PC-9 (cell line): ENCODE measurements around the gene ERBB4. TPM values are rescaled to one million over a fixed set of nuclear protein-coding genes. Genes with fewer than 3 reads are reported as not detected.

Source experiments
- BruUV-seq: library from RNA; stranded (reverse); fragments of 400-500 nt; replicated peaks from 2 replicates; lab custom pipeline; 2021; lab: Mats Ljungman, UMichigan
- CTCF ChIA-PET: fragments of 300-600 bp; sonication (Branson Sonifier 250); formaldehyde crosslinking; loops from one replicate; lab custom pipeline; 2022; ENCODE audit warnings: antibody characterized with exemption; lab: Charles Lee
- POLR2A ChIA-PET: fragments of 300-600 bp; sonication (Branson Sonifier 250); formaldehyde crosslinking; loops from one replicate; lab custom pipeline; 2022; ENCODE audit warnings: antibody characterized with exemption; ENCODE audit not compliant: unreplicated experiment; lab: Charles Lee
- DNase-seq, 2 experiments: peaks; one replicate each; pipeline versions ENCODE4 v3.0.0 to v3.0.0-alpha.2; 2015 to 2022; ENCODE audit warnings: mixed read lengths in 1 of 2
- H2AFZ ChIP-seq: fragments of 200-600 bp; sonication (generic); 2 replicates; pipeline ENCODE4 v1.8.1; 2017; ENCODE audit warnings: antibody characterized with exemption
- H3F3A ChIP-seq: fragments of 200-600 bp; sonication (generic); 2 replicates; pipeline ENCODE4 v1.8.1; 2017; ENCODE audit warnings: antibody characterized with exemption, mild to moderate bottlenecking, low read depth; ENCODE audit not compliant: insufficient read depth
- H3K27ac ChIP-seq: fragments of 200-600 bp; sonication (generic); 2 replicates; pipeline ENCODE4 v1.6.1; 2016; ENCODE audit warnings: mixed run types
- H3K27me3 ChIP-seq: fragments of 200-600 bp; sonication (generic); 2 replicates; pipeline ENCODE4 v1.6.1; 2016; ENCODE audit warnings: low read depth, mixed run types; ENCODE audit not compliant: insufficient read depth
- H3K36me3 ChIP-seq: fragments of 200-600 bp; sonication (generic); 2 replicates; pipeline ENCODE4 v1.6.1; 2016; ENCODE audit warnings: low read depth, mixed run types
- H3K4me1 ChIP-seq: fragments of 200-600 bp; sonication (generic); replicated peaks from 2 replicates; pipeline ENCODE4 v1.6.1; 2016; ENCODE audit warnings: mixed run types; ENCODE audit not compliant: insufficient read depth
- H3K4me2 ChIP-seq: fragments of 200-600 bp; sonication (generic); 2 replicates; pipeline ENCODE4 v1.6.1; 2017; ENCODE audit warnings: mixed run types
- H3K4me3 ChIP-seq: fragments of 200-600 bp; sonication (generic); 2 replicates; pipeline ENCODE4 v1.6.1; 2016; ENCODE audit warnings: mixed run types
- H3K79me2 ChIP-seq: fragments of 200-600 bp; sonication (generic); 2 replicates; pipeline ENCODE4 v1.6.1; 2017; ENCODE audit warnings: low read depth, mixed run types
- H3K9me2 ChIP-seq: fragments of 200-600 bp; sonication (generic); 2 replicates; pipeline ENCODE4 v1.8.1; 2017; ENCODE audit warnings: mild to moderate bottlenecking; ENCODE audit not compliant: insufficient read depth
- H3K9me3 ChIP-seq: fragments of 200-600 bp; sonication (generic); 2 replicates; pipeline ENCODE4 v1.8.1; 2016; ENCODE audit warnings: low read depth; ENCODE audit not compliant: insufficient read depth
- H4K20me1 ChIP-seq: fragments of 200-600 bp; sonication (generic); 2 replicates; pipeline ENCODE4 v1.8.1; 2017; ENCODE audit not compliant: insufficient read depth
- EZH2 ChIP-seq: fragments of 200-600 bp; sonication (generic); IDR thresholded peaks from 2 replicates; pipeline ENCODE4 v1.8.0; 2017; ENCODE audit warnings: antibody characterized with exemption, low read depth
- intact Hi-C: fragments of 100-400 bp; cut with micrococcal nuclease; formaldehyde crosslinking; loops from one replicate; pipeline ENCODE4 v1.10.0; 2022; ENCODE audit not compliant: unreplicated experiment
- total RNA-seq: library from RNA; stranded (reverse); gene quantifications from 2 replicates; pipeline ENCODE4 v1.2.3, GENCODE V29; 2021
- TF ChIP-seq, protein P1 (sequence below): fragments of 200-600 bp; sonication (generic); conservative IDR thresholded peaks from 2 replicates; pipeline ENCODE4 v1.6.1; 2017; ENCODE audit warnings: mixed run types, antibody characterized with exemption, mild to moderate bottlenecking, moderate library complexity

The ERBB4 gene
- total RNA-seq, 1 experiment from 2014 or later = not detected

DNA sequence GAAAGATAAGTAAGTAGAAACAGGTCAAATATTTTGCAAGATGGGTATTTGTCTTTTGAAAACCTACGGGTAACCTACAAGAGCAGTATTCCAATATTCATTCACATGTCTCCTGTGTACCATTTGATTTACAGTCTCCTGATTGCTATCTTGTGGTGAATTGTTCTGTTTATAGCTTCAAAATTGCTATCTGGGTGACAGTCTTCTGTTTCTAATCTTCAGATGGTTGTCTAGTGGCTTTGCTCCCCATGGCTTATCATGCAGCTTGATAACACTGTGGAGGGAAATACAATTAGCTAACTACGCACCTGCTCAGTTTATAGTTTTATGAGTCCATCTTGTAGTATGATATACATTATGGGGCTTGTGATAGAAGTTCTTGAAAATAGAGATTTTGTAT lies 1165.4 kb downstream of the ERBB4 start:
- CTCF ChIA-PET = no interaction called here
- Histone ChIP-seq H3K4me2 (no peak overlapping the region), H3K36me3 (no peaks in the 10 kb centered on the region), H2AFZ (no peak overlapping the region), H3F3A (no peaks in the 10 kb centered on the region), H3K27me3 (no peaks in the 10 kb centered on the region), H3K9me2 (no peaks in the 10 kb centered on the region), H3K79me2 (no peaks in the 10 kb centered on the region), H3K27ac (no peak overlapping the region), H4K20me1 (no peaks in the 10 kb centered on the region), H3K4me3 (no peak overlapping the region), H3K4me1 (no peaks in the 10 kb centered on the region), H3K9me3 (no peaks in the 10 kb centered on the region)
- TF ChIP-seq EZH2 = no peak
- TF ChIP-seq, protein P1, sequence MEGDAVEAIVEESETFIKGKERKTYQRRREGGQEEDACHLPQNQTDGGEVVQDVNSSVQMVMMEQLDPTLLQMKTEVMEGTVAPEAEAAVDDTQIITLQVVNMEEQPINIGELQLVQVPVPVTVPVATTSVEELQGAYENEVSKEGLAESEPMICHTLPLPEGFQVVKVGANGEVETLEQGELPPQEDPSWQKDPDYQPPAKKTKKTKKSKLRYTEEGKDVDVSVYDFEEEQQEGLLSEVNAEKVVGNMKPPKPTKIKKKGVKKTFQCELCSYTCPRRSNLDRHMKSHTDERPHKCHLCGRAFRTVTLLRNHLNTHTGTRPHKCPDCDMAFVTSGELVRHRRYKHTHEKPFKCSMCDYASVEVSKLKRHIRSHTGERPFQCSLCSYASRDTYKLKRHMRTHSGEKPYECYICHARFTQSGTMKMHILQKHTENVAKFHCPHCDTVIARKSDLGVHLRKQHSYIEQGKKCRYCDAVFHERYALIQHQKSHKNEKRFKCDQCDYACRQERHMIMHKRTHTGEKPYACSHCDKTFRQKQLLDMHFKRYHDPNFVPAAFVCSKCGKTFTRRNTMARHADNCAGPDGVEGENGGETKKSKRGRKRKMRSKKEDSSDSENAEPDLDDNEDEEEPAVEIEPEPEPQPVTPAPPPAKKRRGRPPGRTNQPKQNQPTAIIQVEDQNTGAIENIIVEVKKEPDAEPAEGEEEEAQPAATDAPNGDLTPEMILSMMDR = no peak
- DNase-seq = no peak
- no TSS peak for BruUV-seq
- intact Hi-C loops = no loop called here
- POLR2A ChIA-PET = no interaction called here

DNA sequence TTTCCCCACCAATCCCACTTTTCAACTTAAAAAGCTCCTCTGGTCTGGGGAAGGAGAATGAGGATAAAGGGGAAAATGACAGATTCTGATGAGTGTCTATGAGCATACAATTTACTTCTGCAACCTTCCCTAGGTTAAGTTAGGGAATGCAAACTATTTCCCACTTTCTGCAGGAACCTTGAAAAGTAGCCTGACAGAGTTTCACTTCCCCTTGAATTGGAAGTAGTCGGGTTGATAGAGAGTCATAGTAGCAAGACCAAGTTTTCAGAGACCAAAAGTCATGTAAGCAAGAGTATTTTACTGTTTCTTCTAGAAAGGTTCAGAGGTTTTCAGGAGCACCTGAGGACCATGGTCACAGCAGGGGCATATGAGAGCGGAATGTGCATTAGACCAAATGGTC lies 1167.1 kb downstream of the ERBB4 start:
- no peak overlapping the region for H3K4me3 ChIP-seq
- no peaks in the 10 kb centered on the region for H3K27me3 ChIP-seq
- no peaks in the 10 kb centered on the region for H3K4me1 ChIP-seq
- no peak for DNase-seq
- H3K9me3 ChIP-seq = no peaks in the 10 kb centered on the region
- H2AFZ ChIP-seq = no peak overlapping the region
- POLR2A ChIA-PET = no interaction called here
- H3F3A ChIP-seq = no peaks in the 10 kb centered on the region
- no peaks in the 10 kb centered on the region for H3K79me2 ChIP-seq
- no peak for TF ChIP-seq EZH2
- TF ChIP-seq, protein P1 = no peak
- no peaks in the 10 kb centered on the region for H3K9me2 ChIP-seq
- intact Hi-C loops = no loop called here
- no TSS peak for BruUV-seq
- H3K4me2 ChIP-seq = no peak overlapping the region
- H3K36me3 ChIP-seq = no peaks in the 10 kb centered on the region
- H4K20me1 ChIP-seq = no peaks in the 10 kb centered on the region
- no peak overlapping the region for H3K27ac ChIP-seq
- CTCF ChIA-PET = no interaction called here

DNA sequence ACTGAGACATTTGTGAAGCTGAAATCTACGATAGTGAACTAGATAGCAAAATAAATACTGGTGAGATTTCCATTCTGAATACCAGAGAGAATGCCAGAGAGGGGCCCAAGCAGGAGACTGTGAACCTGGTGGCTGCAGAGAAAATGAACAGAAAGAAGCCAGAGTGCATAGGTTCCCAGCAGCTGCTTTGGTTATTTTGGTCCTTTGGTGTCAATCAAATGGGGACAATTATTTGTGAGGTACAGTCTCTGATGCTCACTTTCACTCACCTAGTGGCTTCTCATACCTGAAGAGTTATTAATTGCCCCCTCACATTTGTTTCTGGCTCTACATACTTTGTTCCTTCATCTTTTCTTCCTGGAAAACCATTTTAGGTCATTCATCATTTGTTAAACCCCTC lies 1170.1 kb downstream of the ERBB4 start:
- intact Hi-C loops = no loop called here
- no peaks in the 10 kb centered on the region for H3K9me2 ChIP-seq
- DNase-seq = no peak
- no peaks in the 10 kb centered on the region for H3K36me3 ChIP-seq
- H3K4me3 ChIP-seq = no peak overlapping the region
- H3K79me2 ChIP-seq = no peaks in the 10 kb centered on the region
- H4K20me1 ChIP-seq = no peaks in the 10 kb centered on the region
- ChIA-PET CTCF (no interaction called here), POLR2A (no interaction called here)
- no peak overlapping the region for H2AFZ ChIP-seq
- no peak overlapping the region for H3K4me2 ChIP-seq
- H3K9me3 ChIP-seq = no peaks in the 10 kb centered on the region
- H3F3A ChIP-seq = no peaks in the 10 kb centered on the region
- H3K27me3 ChIP-seq = no peaks in the 10 kb centered on the region
- no peaks in the 10 kb centered on the region for H3K4me1 ChIP-seq
- H3K27ac ChIP-seq = no peak overlapping the region
- BruUV-seq = no TSS peak
- TF ChIP-seq, protein P1 = no peak
- TF ChIP-seq EZH2 = no peak
